GF-D8 (cell line): ENCODE results near the gene SPTLC1.
"Not testable (repeated sequence)": the region's sequence is repeated elsewhere in the genome, so short reads cannot be mapped to it uniquely, and the experiment has no call there.

Experiments
- DNase-seq: peaks from one replicate; lab custom pipeline; 2025; lab: John Stamatoyannopoulos, UW

SPTLC1 gene

GRCh38 chr9:92140074-92140753 is 25.0 kb upstream of the SPTLC1 start:
- DNase-seq, result no peak

- DNase-seq, result not testable (repeated sequence)
Measured at GRCh38 chr9:92138960-92139540, 23.8 kb upstream of the SPTLC1 start.

- no peak for DNase-seq
Measured at GRCh38 chr9:92138157-92138959, 23.1 kb upstream of the SPTLC1 start.

- DNase-seq, result no peak
Measured at GRCh38 chr9:92136184-92136858, 21.1 kb upstream of the SPTLC1 start.

- no peak for DNase-seq
Measured at GRCh38 chr9:92135576-92135975, 20.4 kb upstream of the SPTLC1 start.

- DNase-seq, result peak; percentile 24
Measured at GRCh38 chr9:92133949-92134604, 18.9 kb upstream of the SPTLC1 start.

GRCh38 chr9:92132913-92133312 is 17.7 kb upstream of the SPTLC1 start:
- not testable (repeated sequence) for DNase-seq

- DNase-seq, result no peak
Measured at GRCh38 chr9:92132501-92132900, 17.3 kb upstream of the SPTLC1 start.

GRCh38 chr9:92122800-92123199 is 7.6 kb upstream of the SPTLC1 start:
- no peak for DNase-seq

- DNase-seq, result no peak
Measured at GRCh38 chr9:92122061-92122460, 6.8 kb upstream of the SPTLC1 start.

- no peak for DNase-seq
Measured at GRCh38 chr9:92121265-92121664, 6.1 kb upstream of the SPTLC1 start.

GRCh38 chr9:92120138-92120537 is 4.9 kb upstream of the SPTLC1 start:
- DNase-seq, result no peak

- DNase-seq, result no peak
Measured at GRCh38 chr9:92119586-92119985, 4.4 kb upstream of the SPTLC1 start.

GRCh38 chr9:92108122-92108521 is 7.1 kb downstream of the SPTLC1 start:
- no peak for DNase-seq

GRCh38 chr9:92105446-92106225 is 9.6 kb downstream of the SPTLC1 start:
- DNase-seq, result not testable (repeated sequence)

- not testable (repeated sequence) for DNase-seq
Measured at GRCh38 chr9:92103601-92104000, 11.6 kb downstream of the SPTLC1 start.

- DNase-seq, result no peak
Measured at GRCh38 chr9:92100237-92100911, 14.8 kb downstream of the SPTLC1 start.

- no peak for DNase-seq
Measured at GRCh38 chr9:92098638-92099037, 16.6 kb downstream of the SPTLC1 start.

GRCh38 chr9:92097997-92098482 is 17.2 kb downstream of the SPTLC1 start:
- DNase-seq, result no peak

- DNase-seq, result no peak
Measured at GRCh38 chr9:92095236-92095635, 20.0 kb downstream of the SPTLC1 start.
